Peyer's patch (tissue), 4 donors: ENCODE measurements around the gene DNAJA1.
"Not testable (repeated sequence)": the region's sequence is repeated elsewhere in the genome, so short reads cannot be mapped to it uniquely, and the experiment has no call there.

ENCODE experiments used
- CTCF ChIP-seq, 6 experiments: fragments of 450-650 bp in 4 of 6; fragments of 200-600 bp in 2 of 6; sonication (generic) in 1 of 6; IDR thresholded peaks; one replicate each; pipeline ENCODE4 v1.5.1; 2017 to 2019; ENCODE audit warnings: antibody characterized with exemption in 6 of 6, mild to moderate bottlenecking in 3 of 6, moderate library complexity in 1 of 6
- POLR2A ChIP-seq, 2 donors: fragments of 450-650 bp; IDR thresholded peaks; one replicate each; pipeline ENCODE4 v1.5.1; 2017; ENCODE audit warnings: antibody characterized with exemption in 2 of 2, mild to moderate bottlenecking in 2 of 2, moderate library complexity in 2 of 2

GRCh38 chr9:33000682-33001055, 24.4 kb upstream of the DNAJA1 start:
- TF ChIP-seq CTCF, POLR2A (IDR thresholded peaks at IDR 0.05): not testable (repeated sequence)
